Posterior cingulate gyrus (tissue), 11 donors: Measurements from ENCODE around the gene CCL15.
"Not testable (repeated sequence)": the region's sequence is repeated elsewhere in the genome, so short reads cannot be mapped to it uniquely, and the experiment has no call there.

ENCODE experiments used
- DNase-seq, 10 donors: peaks; one replicate each; pipeline versions ENCODE4 v3.0.0 to v3.0.0-alpha.2; 2020 to 2021; ENCODE audit warnings: mixed read lengths in 3 of 10
- intact Hi-C: fragments of 100-400 bp; cut with DNase I; formaldehyde crosslinking; loops from one replicate; pipeline ENCODE4 v1.15.1; 2023

The CCL15 gene

GRCh38 chr17:35998018-35998545, 3.3 kb downstream of the CCL15 start:
- DNase-seq: no peak
- intact Hi-C loops: no loop called here

GRCh38 chr17:35995346-35995745, 6.0 kb downstream of the CCL15 start:
- intact Hi-C loops: not testable (repeated sequence)

GRCh38 chr17:35991075-35991474, 10.3 kb downstream of the CCL15 start:
- DNase-seq: no peak
- intact Hi-C loops: no loop called here

More at GRCh38 chr17:35995346-35995745, 6.0 kb downstream of the CCL15 start:
- not testable (repeated sequence) for DNase-seq

GRCh38 chr17:35988164-35988563, 13.2 kb downstream of the CCL15 start:
- no peak for DNase-seq
- intact Hi-C loops: no loop called here

- intact Hi-C loops: no loop called here
- DNase-seq: no peak
Observed at GRCh38 chr17:35986643-35987042, 14.7 kb downstream of the CCL15 start, which contains the start of gene CCL14. TSS of gene CCL14 (minus strand) at chr17:35986729. CDS start at chr17:35986649, 80 bp downstream.

- intact Hi-C loops: no loop called here
- DNase-seq: no peak
Observed at GRCh38 chr17:35984140-35984539, 17.2 kb downstream of the CCL15 start.

GRCh38 chr17:35982409-35983191, 18.8 kb downstream of the CCL15 start:
- intact Hi-C loops: no loop called here
- DNase-seq: no peak

- intact Hi-C loops: no loop called here
- DNase-seq: no peak
Observed at GRCh38 chr17:35981908-35982330, 19.4 kb downstream of the CCL15 start.

- intact Hi-C loops: no loop called here
- no peak for DNase-seq
Observed at GRCh38 chr17:35981246-35981645, 20.1 kb downstream of the CCL15 start, which contains the start of gene CCL16. TSS of gene CCL16 (minus strand) at chr17:35981497. CDS start at chr17:35981420, 77 bp downstream.

GRCh38 chr17:35978346-35978745, 23.0 kb downstream of the CCL15 start:
- no peak for DNase-seq

GRCh38 chr17:35977509-35977908, 23.8 kb downstream of the CCL15 start:
- intact Hi-C loops: no loop called here
- DNase-seq: no peak

More at GRCh38 chr17:35978346-35978745, 23.0 kb downstream of the CCL15 start:
- intact Hi-C loops: no loop called here

GRCh38 chr17:35973333-35974260, 27.8 kb downstream of the CCL15 start:
- no peak for DNase-seq
- intact Hi-C loops: no loop called here

GRCh38 chr17:35972945-35973332, 28.4 kb downstream of the CCL15 start:
- intact Hi-C loops: no loop called here
- no peak for DNase-seq

GRCh38 chr17:35972535-35972934, 28.8 kb downstream of the CCL15 start:
- no peak for DNase-seq
- intact Hi-C loops: no loop called here

- DNase-seq: no peak
- intact Hi-C loops: no loop called here
Observed at GRCh38 chr17:35972066-35972465, 29.3 kb downstream of the CCL15 start.

- DNase-seq: peak in 8 of 10 donors; percentile 32 to 93 (median 78)
- intact Hi-C loops: loop anchor here (1.0 to 2.0 kb wide), 2 partner anchors 179 to 514 kb away; no protein-coding TSS in a partner anchor
Observed at GRCh38 chr17:35969558-35970380, 31.6 kb downstream of the CCL15 start.

- intact Hi-C loops: loop anchor here (1.0 to 2.0 kb wide), 2 partner anchors 180 to 515 kb away; no protein-coding TSS in a partner anchor
- DNase-seq: no peak
Observed at GRCh38 chr17:35968520-35969054, 32.8 kb downstream of the CCL15 start.

- intact Hi-C loops: no loop called here
- no peak for DNase-seq
Observed at GRCh38 chr17:35965272-35965671, 36.1 kb downstream of the CCL15 start.

GRCh38 chr17:35963663-35964062, 37.7 kb downstream of the CCL15 start:
- DNase-seq: no peak
- intact Hi-C loops: no loop called here

- intact Hi-C loops: no loop called here
- DNase-seq: no peak
Observed at GRCh38 chr17:35953720-35954119, 47.6 kb downstream of the CCL15 start.
